DND-41 (cell line): Measurements from ENCODE around the gene IRF5.

Source experiments
- ATAC-seq: fragments of 200-7000 bp; cut with Tn5 transposase; 3 replicates; pipeline ENCODE4 v1.9.1; 2021; ENCODE audit warnings: low read depth; ENCODE audit not compliant: insufficient read depth
- DNase-seq: peaks from one replicate; pipeline ENCODE4 v3.0.0-alpha.2; 2020
- H2AFZ ChIP-seq: 2 replicates; pipeline ENCODE4 v1.6.0; 2012; ENCODE audit warnings: low read depth, low read length
- H3K27ac ChIP-seq: 2 replicates; pipeline ENCODE4 v1.5.1; 2012; ENCODE audit warnings: low read length, inconsistent platforms
- H3K27me3 ChIP-seq: fragments of 200-600 bp; sonication (generic); 2 replicates; pipeline ENCODE4 v1.6.0; 2012; ENCODE audit warnings: low read length, mild to moderate bottlenecking, inconsistent platforms; ENCODE audit not compliant: insufficient read depth, poor library complexity
- H3K36me3 ChIP-seq: 2 replicates; pipeline ENCODE4 v1.5.1; 2012; ENCODE audit warnings: low read length, inconsistent platforms; ENCODE audit not compliant: insufficient read depth
- H3K4me1 ChIP-seq: 2 replicates; pipeline ENCODE4 v1.5.1; 2012; ENCODE audit warnings: mild to moderate bottlenecking, low read length; ENCODE audit not compliant: insufficient read depth
- H3K4me2 ChIP-seq: 2 replicates; pipeline ENCODE4 v1.6.0; 2012; ENCODE audit warnings: mild to moderate bottlenecking, moderate library complexity, low read length, inconsistent platforms; ENCODE audit not compliant: insufficient read depth
- H3K4me3 ChIP-seq, 2 experiments: fragments of 200-600 bp in 1 of 2; shearing (Covaris generic) in 1 of 2; 2 replicates each; pipeline ENCODE4 v1.5.1; 2012 to 2016; ENCODE audit warnings: inconsistent platforms in 2 of 2, low read length in 2 of 2, mild to moderate bottlenecking in 2 of 2, low read depth in 1 of 2, moderate library complexity in 1 of 2
- H3K79me2 ChIP-seq: 2 replicates; pipeline ENCODE4 v1.6.0; 2012; ENCODE audit warnings: low read length, inconsistent platforms; ENCODE audit not compliant: insufficient read depth
- H3K9ac ChIP-seq: 2 replicates; pipeline ENCODE4 v1.6.0; 2012; ENCODE audit warnings: low read depth, mild to moderate bottlenecking, inconsistent platforms, low read length, moderate library complexity
- H3K9me3 ChIP-seq: 2 replicates; pipeline ENCODE4 v1.5.1; 2012; ENCODE audit warnings: low read length, moderate library complexity, mild to moderate bottlenecking, inconsistent platforms; ENCODE audit not compliant: insufficient read depth, severe bottlenecking
- H4K20me1 ChIP-seq: 2 replicates; pipeline ENCODE4 v1.6.0; 2012; ENCODE audit warnings: low read length; ENCODE audit not compliant: insufficient read depth
- EZH2 ChIP-seq: IDR thresholded peaks from 3 replicates; pipeline ENCODE4 v1.6.1; 2012; ENCODE audit warnings: borderline replicate concordance, low read depth, mild to moderate bottlenecking, moderate library complexity, low read length, inconsistent platforms; ENCODE audit not compliant: severe bottlenecking
- TF ChIP-seq, protein P1 (sequence below): IDR thresholded peaks from 2 replicates; pipeline ENCODE4 v1.5.1; 2012; ENCODE audit warnings: borderline replicate concordance, low read length, moderate library complexity, mild to moderate bottlenecking; ENCODE audit not compliant: poor library complexity, severe bottlenecking; ENCODE audit errors: extremely low read depth

IRF5 gene

DNA sequence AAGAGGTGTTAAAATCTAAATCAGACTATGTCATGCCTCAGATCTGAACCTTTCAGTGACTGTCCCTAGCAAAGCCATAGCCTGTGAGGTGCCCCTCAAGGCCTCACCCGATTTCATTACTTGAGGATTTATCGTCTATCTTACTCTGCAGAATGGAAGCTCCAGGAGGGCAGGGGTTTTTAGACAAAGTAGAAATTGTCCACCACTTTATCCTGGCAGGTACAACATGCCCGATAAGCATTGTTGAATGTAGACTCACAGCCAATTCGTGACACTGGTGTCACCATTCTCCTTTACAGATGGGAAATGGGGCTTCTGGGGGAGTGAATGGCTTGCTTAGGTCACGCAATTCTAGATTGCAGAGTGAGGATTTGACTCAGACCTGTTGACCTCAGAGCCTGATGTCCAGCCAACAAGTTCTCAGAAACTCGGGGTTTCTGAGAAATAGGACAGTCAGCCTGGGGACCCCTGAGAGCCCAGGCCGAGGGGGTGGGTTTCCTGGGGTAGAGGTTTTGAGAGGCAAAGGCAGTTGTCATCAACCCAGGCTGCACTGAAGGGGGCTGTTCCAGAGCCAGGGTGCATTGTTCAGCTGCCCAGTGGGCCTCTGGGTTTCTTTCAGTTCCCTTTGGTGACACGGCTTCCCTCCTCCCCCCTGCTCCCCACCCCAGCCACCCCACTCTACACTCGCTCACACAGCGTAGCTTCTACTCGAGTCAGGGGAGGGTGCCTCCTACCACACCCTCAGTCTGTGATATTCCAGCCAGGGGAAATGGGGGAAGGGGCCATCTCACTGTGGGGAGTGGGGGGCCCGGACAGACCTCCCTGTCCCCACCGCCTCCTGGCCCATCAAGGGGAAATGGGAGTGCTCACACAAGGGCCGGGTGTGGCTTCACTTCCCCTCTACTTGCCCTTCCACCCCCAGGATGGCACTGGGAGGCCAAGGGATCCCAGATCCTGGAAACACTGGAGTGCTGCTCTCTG lies 3.1 kb upstream of the IRF5 start:
- TF ChIP-seq, protein P1, sequence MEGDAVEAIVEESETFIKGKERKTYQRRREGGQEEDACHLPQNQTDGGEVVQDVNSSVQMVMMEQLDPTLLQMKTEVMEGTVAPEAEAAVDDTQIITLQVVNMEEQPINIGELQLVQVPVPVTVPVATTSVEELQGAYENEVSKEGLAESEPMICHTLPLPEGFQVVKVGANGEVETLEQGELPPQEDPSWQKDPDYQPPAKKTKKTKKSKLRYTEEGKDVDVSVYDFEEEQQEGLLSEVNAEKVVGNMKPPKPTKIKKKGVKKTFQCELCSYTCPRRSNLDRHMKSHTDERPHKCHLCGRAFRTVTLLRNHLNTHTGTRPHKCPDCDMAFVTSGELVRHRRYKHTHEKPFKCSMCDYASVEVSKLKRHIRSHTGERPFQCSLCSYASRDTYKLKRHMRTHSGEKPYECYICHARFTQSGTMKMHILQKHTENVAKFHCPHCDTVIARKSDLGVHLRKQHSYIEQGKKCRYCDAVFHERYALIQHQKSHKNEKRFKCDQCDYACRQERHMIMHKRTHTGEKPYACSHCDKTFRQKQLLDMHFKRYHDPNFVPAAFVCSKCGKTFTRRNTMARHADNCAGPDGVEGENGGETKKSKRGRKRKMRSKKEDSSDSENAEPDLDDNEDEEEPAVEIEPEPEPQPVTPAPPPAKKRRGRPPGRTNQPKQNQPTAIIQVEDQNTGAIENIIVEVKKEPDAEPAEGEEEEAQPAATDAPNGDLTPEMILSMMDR: no peak
- no peak for TF ChIP-seq EZH2
- ATAC-seq (no peak), DNase-seq (no peak)
- Histone ChIP-seq H3K27ac (no peak overlapping the region), H3K9me3 (no peaks in the 10 kb centered on the region), H3K9ac (no peak overlapping the region), H3K79me2 (no peaks in the 10 kb centered on the region), H3K4me2 (no peak overlapping the region), H4K20me1 (no peaks in the 10 kb centered on the region), H3K36me3 (no peaks in the 10 kb centered on the region), H3K4me3 (no peak overlapping the region), H3K27me3 (no peaks in the 10 kb centered on the region), H2AFZ (no peak overlapping the region), H3K4me1 (no peaks in the 10 kb centered on the region)

DNA sequence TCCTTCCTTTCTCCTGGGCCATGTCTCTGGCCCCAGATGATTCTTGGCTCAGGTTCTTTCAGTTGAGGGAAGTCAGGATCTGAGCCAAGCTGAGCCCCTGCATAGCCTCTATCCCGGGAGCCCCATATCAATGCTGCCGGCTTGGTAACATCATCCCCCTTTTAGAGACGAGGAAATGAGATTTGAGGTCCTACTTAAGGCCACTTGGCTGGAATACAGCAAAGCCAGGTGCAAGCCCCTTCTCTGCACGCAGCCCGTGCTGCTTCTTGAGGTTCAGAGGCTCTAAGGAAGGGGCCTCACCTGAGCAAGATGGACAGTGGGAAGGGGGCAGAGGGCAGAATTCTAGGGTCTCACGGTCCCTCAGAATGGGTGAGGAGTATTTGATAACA lies 2.4 kb upstream of the IRF5 start:
- Histone ChIP-seq H3K4me1 (no peaks in the 10 kb centered on the region), H4K20me1 (no peaks in the 10 kb centered on the region), H3K27ac (no peak overlapping the region), H3K4me2 (no peak overlapping the region), H2AFZ (no peak overlapping the region), H3K27me3 (no peaks in the 10 kb centered on the region), H3K36me3 (no peaks in the 10 kb centered on the region), H3K9ac (no peak overlapping the region), H3K79me2 (no peaks in the 10 kb centered on the region), H3K4me3 (no peak overlapping the region), H3K9me3 (no peaks in the 10 kb centered on the region)
- DNase-seq (no peak), ATAC-seq (no peak)
- no peak for TF ChIP-seq EZH2
- TF ChIP-seq, protein P1: no peak

DNA sequence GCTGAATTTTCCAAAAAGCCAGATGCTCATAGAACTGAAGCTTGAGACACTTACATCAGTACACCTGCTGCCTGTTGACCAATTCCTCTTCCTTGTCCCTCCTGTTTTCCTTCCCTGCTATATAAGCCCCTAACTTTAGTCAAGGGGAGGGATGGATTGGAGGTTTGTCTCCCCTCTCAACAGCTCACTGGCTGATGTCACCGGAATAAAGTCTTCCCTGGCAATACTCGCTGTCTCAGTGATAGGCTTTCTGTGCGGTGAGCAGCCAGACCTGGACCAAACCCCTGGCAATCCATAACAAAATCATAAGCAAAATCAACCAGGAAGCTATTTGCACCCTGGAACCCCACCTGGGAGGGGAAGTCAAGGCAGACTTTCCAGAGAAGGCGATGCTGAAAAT lies 929 bp upstream of the IRF5 start:
- Histone ChIP-seq H3K9ac (no peak overlapping the region), H3K4me2 (no peak overlapping the region)

More for the DNA sequence above, 929 bp upstream of the IRF5 start:
- no peaks in the 10 kb centered on the region for H3K36me3 ChIP-seq
- no peak overlapping the region for H3K4me3 ChIP-seq
- no peaks in the 10 kb centered on the region for H3K79me2 ChIP-seq
- ATAC-seq: no peak
- no peaks in the 10 kb centered on the region for H3K9me3 ChIP-seq
- H3K27me3 ChIP-seq: no peaks in the 10 kb centered on the region
- H3K4me1 ChIP-seq: no peaks in the 10 kb centered on the region
- no peaks in the 10 kb centered on the region for H4K20me1 ChIP-seq
- no peak for DNase-seq
- no peak overlapping the region for H3K27ac ChIP-seq
- no peak overlapping the region for H2AFZ ChIP-seq
- no peak for TF ChIP-seq EZH2
- TF ChIP-seq, protein P1: no peak
